Adipocyte (in vitro differentiated cells): ENCODE measurements around the gene NR4A2.
"Not testable (repeated sequence)": the region's sequence is repeated elsewhere in the genome, so short reads cannot be mapped to it uniquely, and the experiment has no call there.

Experiments used
- DNase-seq: peaks from one replicate; pipeline ENCODE4 v3.0.0-alpha.2; 2015; ENCODE audit warnings: low read depth
- H3K27me3 ChIP-seq: replicated peaks from 2 replicates; pipeline ENCODE4 v1.7.0; 2013; ENCODE audit warnings: mild to moderate bottlenecking, low read length, moderate library complexity; ENCODE audit not compliant: control insufficient read depth, insufficient read depth
- H3K36me3 ChIP-seq: 2 replicates; pipeline ENCODE4 v1.7.0; 2013; ENCODE audit warnings: low read length, mild to moderate bottlenecking, moderate library complexity; ENCODE audit not compliant: control insufficient read depth, insufficient read depth, severe bottlenecking
- H3K4me1 ChIP-seq: 2 replicates; pipeline ENCODE4 v1.7.0; 2013; ENCODE audit warnings: mild to moderate bottlenecking, low read length, moderate library complexity; ENCODE audit not compliant: control insufficient read depth, insufficient read depth
- H3K4me3 ChIP-seq: 2 replicates; pipeline ENCODE4 v1.7.0; 2013; ENCODE audit warnings: mild to moderate bottlenecking, low read length, moderate library complexity
- H3K9ac ChIP-seq: 2 replicates; pipeline ENCODE4 v1.7.0; 2013; ENCODE audit warnings: mild to moderate bottlenecking, low read length, moderate library complexity
- H3K9me3 ChIP-seq: 2 replicates; pipeline ENCODE4 v1.7.0; 2013; ENCODE audit warnings: mild to moderate bottlenecking, low read length, moderate library complexity; ENCODE audit not compliant: control insufficient read depth

Gene NR4A2

DNA sequence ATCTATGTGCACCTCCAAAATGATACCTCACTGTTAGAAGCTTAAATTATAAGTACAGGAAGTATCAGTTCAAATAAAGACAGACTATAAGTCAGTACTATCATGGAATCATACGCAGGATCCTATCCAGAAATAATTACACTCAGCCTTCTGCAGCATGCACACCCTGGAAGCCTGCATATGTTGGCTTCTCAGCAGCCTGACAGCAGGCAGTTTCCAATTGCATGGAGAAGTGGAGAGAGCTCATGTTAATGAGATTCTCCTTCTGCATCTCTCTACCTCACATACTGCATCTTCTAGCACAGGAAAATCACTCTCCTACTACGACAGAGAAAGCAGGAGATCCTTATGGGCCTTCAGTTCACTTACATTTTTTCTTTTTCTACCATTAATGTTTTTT lies 20.5 kb downstream of the NR4A2 start:
- Histone ChIP-seq H3K9ac (no peak overlapping the region), H3K27me3 (no peaks in the 10 kb centered on the region)

GRCh38 chr2:156310773-156311172 lies 21.7 kb downstream of the NR4A2 start:
- H3K36me3 ChIP-seq: no peaks in the 10 kb centered on the region

More for the DNA sequence above, 20.5 kb downstream of the NR4A2 start:
- Histone ChIP-seq H3K9me3 (no peaks in the 10 kb centered on the region), H3K4me3 (no peak overlapping the region), H3K4me1 (no peaks in the 10 kb centered on the region), H3K36me3 (no peaks in the 10 kb centered on the region)
- no peak for DNase-seq

GRCh38 chr2:156309917-156310316 lies 22.6 kb downstream of the NR4A2 start:
- Histone ChIP-seq H3K4me1 (no peaks in the 10 kb centered on the region), H3K4me3 (no peak overlapping the region), H3K27me3 (no peaks in the 10 kb centered on the region), H3K36me3 (no peaks in the 10 kb centered on the region), H3K9me3 (no peaks in the 10 kb centered on the region), H3K9ac (no peak overlapping the region)
- DNase-seq: no peak

More at GRCh38 chr2:156310773-156311172, 21.7 kb downstream of the NR4A2 start:
- no peak overlapping the region for H3K4me3 ChIP-seq
- no peak for DNase-seq
- H3K9me3 ChIP-seq: no peaks in the 10 kb centered on the region
- no peaks in the 10 kb centered on the region for H3K4me1 ChIP-seq
- H3K9ac ChIP-seq: no peak overlapping the region
- no peaks in the 10 kb centered on the region for H3K27me3 ChIP-seq

GRCh38 chr2:156309167-156309566 lies 23.4 kb downstream of the NR4A2 start:
- H3K9me3 ChIP-seq: no peaks in the 10 kb centered on the region
- H3K27me3 ChIP-seq: no peaks in the 10 kb centered on the region
- H3K36me3 ChIP-seq: no peaks in the 10 kb centered on the region
- DNase-seq: no peak
- no peak overlapping the region for H3K9ac ChIP-seq
- H3K4me3 ChIP-seq: no peak overlapping the region
- H3K4me1 ChIP-seq: no peaks in the 10 kb centered on the region

- H3K4me3 ChIP-seq: no peak overlapping the region
- H3K36me3 ChIP-seq: no peaks in the 10 kb centered on the region
- H3K27me3 ChIP-seq: no peaks in the 10 kb centered on the region
Measured at GRCh38 chr2:156306821-156307220, 25.7 kb downstream of the NR4A2 start.

DNA sequence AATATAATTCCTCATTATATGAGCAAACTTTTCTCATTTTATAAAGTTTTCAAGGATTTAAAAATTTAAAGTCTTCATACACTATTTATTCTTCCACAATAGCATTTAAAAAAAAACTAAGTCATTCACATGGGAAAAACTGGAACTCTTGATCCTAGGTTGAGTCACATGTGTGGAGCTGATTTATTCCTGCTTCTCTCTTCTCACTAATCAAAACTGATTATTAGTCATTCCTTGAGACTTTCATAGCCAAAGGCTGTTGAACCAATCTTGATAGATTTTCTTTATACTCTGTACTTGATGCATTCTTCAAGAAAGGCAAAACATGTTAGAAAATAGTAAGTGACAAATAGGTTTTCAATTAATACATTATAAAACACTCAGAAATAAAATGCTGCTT lies 27.4 kb downstream of the NR4A2 start:
- Histone ChIP-seq H3K9me3 (no peaks in the 10 kb centered on the region), H3K9ac (no peak overlapping the region)
- no peak for DNase-seq

More at GRCh38 chr2:156306821-156307220, 25.7 kb downstream of the NR4A2 start:
- Histone ChIP-seq H3K9ac (no peak overlapping the region), H3K9me3 (no peaks in the 10 kb centered on the region), H3K4me1 (no peaks in the 10 kb centered on the region)
- no peak for DNase-seq

DNA sequence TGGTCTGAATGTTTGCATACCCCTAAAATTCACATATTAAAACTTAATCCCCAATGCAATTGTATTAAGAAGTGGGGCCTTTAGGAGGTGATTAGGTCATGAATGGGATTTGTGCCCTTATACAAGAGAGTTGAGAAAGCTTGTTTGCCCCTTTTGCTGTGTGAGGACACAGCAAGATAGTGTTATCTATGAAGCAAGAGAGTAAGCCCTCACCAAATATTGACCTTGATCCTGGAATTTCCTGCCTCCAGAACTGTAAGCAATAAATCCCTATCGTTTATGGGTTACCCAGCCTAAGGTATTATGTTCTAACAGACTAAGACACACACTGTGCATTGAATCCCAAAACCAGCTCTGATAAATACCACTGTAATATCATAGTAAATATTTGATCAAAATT lies 32.2 kb downstream of the NR4A2 start:
- no peak overlapping the region for H3K4me3 ChIP-seq
- DNase-seq: no peak
- H3K4me1 ChIP-seq: no peaks in the 10 kb centered on the region
- no peak overlapping the region for H3K9ac ChIP-seq
- no peaks in the 10 kb centered on the region for H3K9me3 ChIP-seq
- no peaks in the 10 kb centered on the region for H3K36me3 ChIP-seq
- no peaks in the 10 kb centered on the region for H3K27me3 ChIP-seq

More for the DNA sequence above, 27.4 kb downstream of the NR4A2 start:
- H3K36me3 ChIP-seq: no peaks in the 10 kb centered on the region
- no peak overlapping the region for H3K4me3 ChIP-seq
- H3K27me3 ChIP-seq: no peaks in the 10 kb centered on the region
- H3K4me1 ChIP-seq: no peaks in the 10 kb centered on the region

DNA sequence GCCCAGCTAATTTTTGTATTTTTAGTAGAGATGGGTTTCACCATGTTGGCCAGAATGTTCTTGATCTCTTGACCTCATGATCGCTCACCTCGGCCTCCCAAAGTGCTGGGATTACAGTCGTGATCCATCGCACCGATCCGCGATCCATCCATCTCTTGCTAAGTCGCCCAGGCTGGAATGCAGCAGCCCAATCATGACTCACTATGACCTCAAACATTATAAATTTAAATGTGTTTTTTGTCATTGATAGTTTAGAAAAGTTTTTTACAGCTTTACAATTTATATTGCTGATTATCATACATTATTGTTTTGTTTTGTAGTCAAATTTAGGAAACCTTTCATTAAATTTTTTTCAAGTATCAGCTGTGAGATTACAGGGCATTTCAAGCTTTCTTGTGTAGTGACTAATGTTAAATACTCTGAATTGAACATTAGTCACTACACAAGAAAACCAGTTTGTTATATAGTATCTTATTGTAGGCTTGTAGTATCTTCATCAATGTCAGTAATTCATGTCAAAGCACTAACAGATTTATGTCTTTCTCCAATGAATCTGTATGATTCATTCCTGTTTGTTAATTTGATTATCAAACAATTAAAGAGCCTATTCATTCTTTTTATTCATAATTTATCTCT lies 37.5 kb downstream of the NR4A2 start:
- no peak for DNase-seq
- H3K9me3 ChIP-seq: no peaks in the 10 kb centered on the region
- H3K4me3 ChIP-seq: no peak overlapping the region
- no peak overlapping the region for H3K9ac ChIP-seq
- no peaks in the 10 kb centered on the region for H3K4me1 ChIP-seq
- no peaks in the 10 kb centered on the region for H3K27me3 ChIP-seq
- no peaks in the 10 kb centered on the region for H3K36me3 ChIP-seq

- H3K27me3 ChIP-seq, DNase-seq, H3K9me3 ChIP-seq, H3K4me1 ChIP-seq, H3K4me3 ChIP-seq, H3K36me3 ChIP-seq, H3K9ac ChIP-seq: not testable (repeated sequence)
Measured at GRCh38 chr2:156293382-156293781, 39.1 kb downstream of the NR4A2 start.

DNA sequence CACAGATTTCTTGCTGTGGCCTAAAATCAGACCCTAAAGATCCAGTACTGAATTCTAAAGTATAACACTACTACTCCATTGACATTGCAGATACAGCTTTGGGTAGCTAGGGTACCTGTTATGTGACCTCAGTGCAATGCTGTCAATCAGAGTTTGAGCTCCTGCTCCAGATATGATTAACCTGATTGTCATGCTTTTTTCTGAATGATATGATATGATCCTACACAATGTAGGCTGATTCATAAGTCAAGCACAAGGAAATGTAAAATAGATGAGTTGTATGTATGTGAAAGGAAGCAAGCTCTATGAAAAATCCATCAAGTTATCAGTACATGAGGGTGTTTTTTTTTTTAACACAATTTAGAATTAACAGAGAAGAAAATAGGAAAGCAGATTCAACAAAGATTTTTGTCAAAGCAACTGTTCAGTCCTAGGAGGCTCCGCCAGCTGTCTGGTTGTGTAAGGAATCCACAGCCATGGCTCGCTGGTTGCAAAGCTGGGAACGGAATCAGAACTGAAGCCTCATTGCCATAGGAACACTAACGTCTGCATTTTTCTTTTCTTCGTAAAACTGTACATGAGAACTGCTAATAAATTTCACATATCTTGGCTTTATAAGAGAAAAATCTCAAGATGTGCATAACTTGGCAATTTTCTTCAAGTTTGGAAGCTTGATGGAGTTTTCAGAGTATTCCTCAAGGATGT lies 52.9 kb downstream of the NR4A2 start:
- H3K4me1 ChIP-seq: no peaks in the 10 kb centered on the region
- no peak overlapping the region for H3K4me3 ChIP-seq
- no peaks in the 10 kb centered on the region for H3K27me3 ChIP-seq
- H3K36me3 ChIP-seq: no peaks in the 10 kb centered on the region
- no peak overlapping the region for H3K9ac ChIP-seq
- no peak for DNase-seq
- H3K9me3 ChIP-seq: no peaks in the 10 kb centered on the region
